GM12874 (cell line): ENCODE measurements around the gene ST3GAL4.

Experiments used
- TF ChIP-seq, protein P1 (sequence below): IDR thresholded peaks from 2 replicates; pipeline ENCODE4 v1.5.1; 2011; ENCODE audit warnings: low read depth, mild to moderate bottlenecking, control low read depth, low read length, moderate library complexity; ENCODE audit not compliant: insufficient read depth

Gene ST3GAL4

GRCh38 chr11:126462422-126462821, 106.9 kb downstream of the ST3GAL4 start:
- TF ChIP-seq, protein P1, sequence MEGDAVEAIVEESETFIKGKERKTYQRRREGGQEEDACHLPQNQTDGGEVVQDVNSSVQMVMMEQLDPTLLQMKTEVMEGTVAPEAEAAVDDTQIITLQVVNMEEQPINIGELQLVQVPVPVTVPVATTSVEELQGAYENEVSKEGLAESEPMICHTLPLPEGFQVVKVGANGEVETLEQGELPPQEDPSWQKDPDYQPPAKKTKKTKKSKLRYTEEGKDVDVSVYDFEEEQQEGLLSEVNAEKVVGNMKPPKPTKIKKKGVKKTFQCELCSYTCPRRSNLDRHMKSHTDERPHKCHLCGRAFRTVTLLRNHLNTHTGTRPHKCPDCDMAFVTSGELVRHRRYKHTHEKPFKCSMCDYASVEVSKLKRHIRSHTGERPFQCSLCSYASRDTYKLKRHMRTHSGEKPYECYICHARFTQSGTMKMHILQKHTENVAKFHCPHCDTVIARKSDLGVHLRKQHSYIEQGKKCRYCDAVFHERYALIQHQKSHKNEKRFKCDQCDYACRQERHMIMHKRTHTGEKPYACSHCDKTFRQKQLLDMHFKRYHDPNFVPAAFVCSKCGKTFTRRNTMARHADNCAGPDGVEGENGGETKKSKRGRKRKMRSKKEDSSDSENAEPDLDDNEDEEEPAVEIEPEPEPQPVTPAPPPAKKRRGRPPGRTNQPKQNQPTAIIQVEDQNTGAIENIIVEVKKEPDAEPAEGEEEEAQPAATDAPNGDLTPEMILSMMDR: no peak
